Right lobe of liver (tissue), 6 donors: ENCODE measurements around the gene ANKRD13B. TPM values are rescaled to one million over a fixed set of nuclear protein-coding genes. Genes with fewer than 3 reads are reported as not detected.

Experiments
- ATAC-seq, 4 donors: fragments of 200-7000 bp; cut with Tn5 transposase; one replicate each; pipeline ENCODE4 v1.9.1; 2020; ENCODE audit warnings: mild to moderate bottlenecking in 4 of 4, moderate library complexity in 4 of 4
- DNase-seq, 3 donors: peaks; one replicate each; pipeline ENCODE4 v3.0.0-alpha.2; 2020
- H3K27ac ChIP-seq, 3 donors: fragments of 200-600 bp; one replicate each; pipeline ENCODE4 v1.8.0; 2022
- H3K27me3 ChIP-seq, 2 donors: fragments of 200-600 bp; one replicate each; pipeline ENCODE4 v1.8.0; 2022
- H3K36me3 ChIP-seq, 4 donors: fragments of 200-600 bp; sonication (generic) in 1 of 4; one replicate each; pipeline versions ENCODE4 v1.5.1 to v1.8.0; 2017 to 2022; ENCODE audit warnings: control low read depth in 1 of 4
- H3K4me1 ChIP-seq, 4 donors: fragments of 200-600 bp; sonication (generic) in 1 of 4; one replicate each; pipeline versions ENCODE4 v1.5.1 to v1.8.0; 2017 to 2022; ENCODE audit warnings: control low read depth in 1 of 4
- H3K4me3 ChIP-seq, 3 donors: fragments of 200-600 bp; one replicate each; pipeline ENCODE4 v1.8.0; 2022
- H3K9me3 ChIP-seq, 4 donors: fragments of 200-600 bp; sonication (generic) in 1 of 4; one replicate each; pipeline versions ENCODE4 v1.5.1 to v1.8.0; 2017 to 2022; ENCODE audit warnings: control low read depth in 1 of 4
- CTCF ChIP-seq, 4 donors: fragments of 200-600 bp in 3 of 4; fragments of 450-650 bp in 1 of 4; IDR thresholded peaks; one replicate each; pipeline versions ENCODE4 v1.5.1 to v1.8.0; 2016 to 2022; ENCODE audit warnings: antibody characterized with exemption in 4 of 4, mild to moderate bottlenecking in 2 of 4
- POLR2A ChIP-seq: fragments of 450-650 bp; IDR thresholded peaks from one replicate; pipeline ENCODE4 v1.6.1; 2017; ENCODE audit warnings: antibody characterized with exemption, mild to moderate bottlenecking
- WGBS: methylation state at CpG from one replicate; pipeline ENCODE4 v1.1.6; 2018; ENCODE audit warnings: low coverage, low lambda C conversion rate; ENCODE audit not compliant: insufficient coverage; ENCODE audit errors: missing lambda C conversion rate; 5-methylcytosine and 5-hydroxymethylcytosine counted together
- intact Hi-C, 2 donors: fragments of 100-400 bp; cut with DNase I; formaldehyde crosslinking; loops; one replicate each; pipeline versions ENCODE4 v1.11.2 to v1.14.1; 2022
- total RNA-seq, 6 experiments: library from RNA; depleted of rRNA in 2 of 6; stranded (reverse); fragments of >200 nt in 2 of 6; fragmentation: NEBNext Ultra II Directional in 3 of 6; extraction: Animal tissue kit (Norgen Biotek cat#: 25700) in 3 of 6; gene quantifications; one replicate each; pipeline versions ENCODE4 v1.1.0 to v1.2.4, GENCODE V29; 2016 to 2023
- donor health status: DM: no; HTN: yes; CAD: no.
- donor health status: DM: no; HTN: no; CAD: no.
- donor health status: DM: no; HTN: no; CAD: no.
- donor health status: DM: no; HTN: yes; CAD: no.
- donor health status: DM: no; HTN: yes; CAD: no.

The ANKRD13B gene
- total RNA-seq, 6 experiments from 2014 or later: 0.37 to 1.6 (median 0.88) TPM

DNA sequence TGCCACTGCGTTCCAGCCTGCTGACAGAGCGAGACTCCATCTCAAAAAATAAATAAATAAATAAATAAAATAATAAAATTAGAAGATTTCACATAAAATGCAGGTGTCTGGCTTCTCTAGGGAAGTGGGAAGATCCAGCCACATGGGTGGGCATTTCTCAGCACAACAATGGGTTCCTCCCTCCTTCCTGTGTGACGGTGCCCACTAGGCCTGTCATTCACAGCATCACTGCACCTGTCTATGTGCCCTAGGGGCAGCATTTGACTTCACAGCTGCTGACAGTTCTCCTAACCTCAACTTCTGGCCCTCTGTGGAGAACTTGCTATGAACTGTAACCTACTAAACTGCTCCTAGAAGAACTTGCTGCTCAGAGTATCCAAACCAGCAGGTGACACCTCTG, 29.1 kb upstream of the ANKRD13B start:
- intact Hi-C loops: no loop called here
- Histone ChIP-seq H3K36me3 (peaks cover 0 to 18% (median 8%) of the 10 kb centered on the region in 4 donors), H3K27me3 (no peaks in the 10 kb centered on the region), H3K4me1 (peaks cover 0 to 37% (median 0%) of the 10 kb centered on the region in 4 donors), H3K4me3 (no peak overlapping the region), H3K27ac (no peak overlapping the region), H3K9me3 (no peaks in the 10 kb centered on the region)
- DNase-seq: no peak
- TF ChIP-seq POLR2A (no peak), CTCF (IDR thresholded peaks at IDR 0.05) (no peak)
- WGBS: 83% methylated on average over 1 of the region's 3 CpGs
- ATAC-seq: no peak

DNA sequence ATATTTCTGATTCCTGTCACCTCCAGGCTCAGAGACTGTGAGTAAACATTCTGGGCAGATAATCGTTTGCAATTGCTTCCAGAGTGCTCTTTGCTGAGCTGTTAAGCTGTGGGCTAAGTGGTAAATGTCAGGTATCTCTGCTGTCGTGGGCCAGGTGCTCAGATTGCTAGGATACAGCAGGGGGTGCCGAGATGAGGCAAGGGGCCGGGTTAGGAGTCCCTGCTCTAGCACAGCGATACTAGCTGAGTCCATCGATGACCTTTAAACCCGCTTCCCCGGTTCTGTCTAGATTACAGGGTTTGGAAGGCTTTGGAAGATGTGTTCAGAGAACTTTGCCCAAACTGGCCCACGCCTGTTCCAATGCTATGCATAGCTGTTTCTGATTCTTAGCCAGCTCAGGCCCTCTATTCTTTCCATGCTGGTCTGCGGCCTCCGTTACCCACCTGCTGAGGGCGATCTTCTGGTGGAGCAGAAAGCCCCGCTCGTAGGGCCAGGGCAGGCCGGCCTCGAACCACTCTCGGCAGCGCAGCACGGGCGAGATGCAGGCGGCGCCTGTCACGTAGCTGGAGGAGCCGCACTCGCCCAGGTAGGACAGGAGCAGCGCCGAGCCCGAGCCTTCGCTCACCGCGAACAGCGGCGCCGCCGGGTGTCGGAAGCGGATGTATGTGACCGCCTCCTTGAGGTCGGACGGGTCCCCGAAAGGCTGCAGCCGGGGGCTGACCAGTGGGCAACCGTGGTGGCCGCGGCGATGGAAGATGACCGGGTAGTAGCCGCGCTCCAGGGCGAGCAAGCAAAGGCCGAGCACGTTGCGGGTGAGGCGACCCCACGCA, 27.1 kb upstream of the ANKRD13B start:
- H3K4me3 ChIP-seq: peak overlapping the region; percentile 68 to 83 (median 71)
- DNase-seq (peak; percentile 64 to 82 (median 72)), ATAC-seq (peak; percentile 13 to 51 (median 25))
- peaks cover 0 to 18% (median 8%) of the 10 kb centered on the region in 4 donors for H3K36me3 ChIP-seq
- no peaks in the 10 kb centered on the region for H3K9me3 ChIP-seq
- 10% methylated on average over 12 of the region's 55 CpGs for WGBS
- H3K4me1 ChIP-seq: peaks cover 0 to 34% (median 0%) of the 10 kb centered on the region in 4 donors
- TF ChIP-seq POLR2A: peak; percentile 11
- TF ChIP-seq CTCF (IDR thresholded peaks at IDR 0.05): peak in 3 of 4 donors; percentile 2 to 12 (median 10)
- H3K27ac ChIP-seq: peak overlapping the region; percentile 47 to 78 (median 68)
- H3K27me3 ChIP-seq: no peaks in the 10 kb centered on the region
- intact Hi-C loops: no loop called here

DNA sequence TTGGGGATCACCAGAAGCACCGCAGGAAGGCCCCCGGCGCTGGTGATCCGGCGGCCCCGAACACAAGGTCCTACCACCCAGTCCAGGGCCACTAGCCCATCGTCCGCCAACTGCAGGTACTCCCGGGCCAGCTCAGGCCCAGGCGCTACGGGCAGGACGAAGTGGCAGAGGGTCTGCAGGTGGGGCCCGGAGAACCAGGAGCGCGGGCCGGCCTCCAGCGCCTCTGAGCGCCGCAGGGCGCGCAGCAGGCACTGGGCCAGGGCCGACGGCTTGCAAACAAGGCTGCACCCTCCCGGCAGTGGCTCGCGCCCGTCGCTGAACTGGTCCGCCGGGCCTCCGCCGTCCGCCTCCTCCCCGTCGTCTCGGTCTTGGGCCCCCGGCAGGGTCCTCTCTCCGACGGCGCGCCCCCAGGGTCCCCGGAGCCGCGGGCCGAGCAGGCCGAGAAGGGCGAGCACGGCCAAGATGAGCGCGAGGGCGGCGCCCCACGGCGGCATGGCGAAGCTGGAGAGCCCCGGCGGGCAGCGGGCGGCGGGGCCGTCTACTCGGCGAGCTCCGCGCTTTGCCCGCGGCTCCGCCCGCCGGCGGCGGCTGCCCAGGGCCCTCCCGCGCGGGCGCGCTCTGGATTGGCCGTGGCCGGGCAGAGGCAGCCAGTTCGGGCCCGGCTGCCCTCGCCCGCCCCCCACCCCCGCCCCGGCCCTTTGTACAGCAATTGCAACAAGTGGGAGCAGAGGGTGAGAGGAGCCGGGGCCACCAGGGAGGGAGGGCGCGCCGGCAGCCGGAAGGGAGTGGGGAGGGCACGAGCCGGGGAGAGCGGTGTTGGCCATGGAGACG, 26.2 kb upstream of the ANKRD13B start, which contains the start of gene ABHD15:
TSS of gene ABHD15 (minus strand) at position 565 of the 831 bp plus-strand sequence. CDS start at position 494, 71 bp downstream.
- TF ChIP-seq CTCF (IDR thresholded peaks at IDR 0.05): no peak
- TF ChIP-seq POLR2A: peak; percentile 87
- peak; percentile 50 to 74 (median 65) for ATAC-seq
- Histone ChIP-seq H3K4me1 (peaks cover 0 to 27% (median 1%) of the 10 kb centered on the region in 4 donors), H3K27me3 (no peaks in the 10 kb centered on the region), H3K9me3 (no peaks in the 10 kb centered on the region), H3K36me3 (peaks cover 0 to 13% (median 8%) of the 10 kb centered on the region in 4 donors), H3K4me3 (peak within 1 kb of the TSS; percentile 68 to 83 (median 71)), H3K27ac (peak within 1 kb of the TSS; percentile 68 to 78 (median 76))
- intact Hi-C loops: no loop called here
- DNase-seq: peak; percentile 83 to 90 (median 87)
- 16% methylated on average over 15 of the region's 94 CpGs for WGBS

- ATAC-seq: peak in 2 of 4 donors; percentile 1
- intact Hi-C loops: no loop called here
- H3K4me3 ChIP-seq: peak overlapping the region; percentile 68 to 83 (median 71)
- H3K4me1 ChIP-seq: peaks cover 0 to 27% (median 4%) of the 10 kb centered on the region in 4 donors
- H3K27ac ChIP-seq: peak overlapping the region; percentile 63 to 78 (median 76)
- no peaks in the 10 kb centered on the region for H3K27me3 ChIP-seq
- DNase-seq: no peak
- TF ChIP-seq POLR2A: no peak
- TF ChIP-seq CTCF (IDR thresholded peaks at IDR 0.05): no peak
- H3K36me3 ChIP-seq: peaks cover 0 to 8% (median 4%) of the 10 kb centered on the region in 4 donors
- 0% methylated on average over 13 of the region's 27 CpGs for WGBS
- H3K9me3 ChIP-seq: no peaks in the 10 kb centered on the region
These were observed 25.7 kb upstream of the ANKRD13B start for GRCh38 chr17:29567304-29567553.
